GM18505 (cell line): ENCODE results near the gene SEC31B.

Source experiments
- ATAC-seq: cut with Tn5 transposase; IDR thresholded peaks from one replicate; pipeline ENCODE4 v1.9.1; 2021; ENCODE audit not compliant: unreplicated experiment
- POLR2A ChIP-seq: IDR thresholded peaks from 4 replicates; pipeline ENCODE4 v1.6.1; 2011; ENCODE audit warnings: borderline replicate concordance; ENCODE audit not compliant: insufficient read depth, insufficient read length; ENCODE audit errors: extremely low read depth

The SEC31B gene

DNA sequence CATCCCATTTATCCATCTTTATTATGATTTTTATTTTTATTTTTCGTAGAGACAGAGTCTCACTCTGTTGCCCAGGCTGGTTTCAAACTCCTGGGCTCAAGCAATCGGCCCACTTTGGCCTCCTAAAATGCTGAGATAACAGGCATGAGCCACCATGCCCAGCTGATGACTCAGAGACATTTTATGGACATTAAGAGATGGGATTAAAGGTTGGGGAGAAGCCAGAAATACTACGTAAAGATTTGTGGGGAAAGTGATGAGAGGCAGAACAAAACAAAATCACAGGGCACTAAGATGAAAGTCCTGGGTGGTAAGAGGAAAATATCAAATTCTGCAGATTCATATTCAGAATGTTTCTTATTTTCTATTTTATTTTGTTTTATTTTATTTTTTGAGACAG lies 49.3 kb downstream of the SEC31B start:
- ATAC-seq = no peak
- no peak for TF ChIP-seq POLR2A

DNA sequence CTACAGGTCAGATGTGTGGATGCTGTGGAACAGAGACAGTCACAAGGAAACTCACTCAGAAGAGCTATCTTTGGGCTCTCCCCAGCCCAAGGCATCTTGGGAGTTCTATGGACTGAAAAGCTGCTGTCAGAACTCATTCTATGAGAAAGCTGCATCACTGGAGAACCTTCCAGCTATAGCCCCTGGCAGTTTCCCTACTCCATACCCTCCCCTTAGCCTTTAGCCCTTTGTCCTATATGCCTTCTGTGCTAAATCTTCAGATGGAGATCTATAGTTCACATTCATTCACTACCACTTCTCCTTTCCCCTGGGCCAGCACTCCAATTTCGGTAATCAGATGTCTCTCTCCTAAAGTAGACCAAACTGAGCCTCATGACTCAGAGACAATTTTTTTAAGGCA lies 49.9 kb downstream of the SEC31B start:
- no peak for ATAC-seq
- TF ChIP-seq POLR2A = no peak

DNA sequence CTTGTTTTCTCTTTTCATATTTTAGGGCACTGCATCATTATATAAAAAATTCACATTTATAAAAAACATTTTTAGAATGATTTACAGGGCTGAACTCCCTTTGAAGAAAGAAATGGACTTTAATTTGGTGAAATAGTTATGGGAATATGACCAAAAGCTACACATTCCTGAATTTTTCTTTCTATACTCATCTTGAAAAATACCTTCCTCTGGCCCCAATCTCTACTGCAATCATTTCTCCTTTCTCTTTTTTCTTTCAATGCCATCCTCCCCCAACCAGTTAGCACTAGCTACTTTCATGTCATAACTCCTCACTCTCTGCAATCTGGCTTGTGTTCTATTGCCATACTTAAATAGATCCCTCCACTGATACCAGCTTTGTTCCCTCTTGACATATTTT lies 50.7 kb downstream of the SEC31B start:
- TF ChIP-seq POLR2A = no peak
- no peak for ATAC-seq

DNA sequence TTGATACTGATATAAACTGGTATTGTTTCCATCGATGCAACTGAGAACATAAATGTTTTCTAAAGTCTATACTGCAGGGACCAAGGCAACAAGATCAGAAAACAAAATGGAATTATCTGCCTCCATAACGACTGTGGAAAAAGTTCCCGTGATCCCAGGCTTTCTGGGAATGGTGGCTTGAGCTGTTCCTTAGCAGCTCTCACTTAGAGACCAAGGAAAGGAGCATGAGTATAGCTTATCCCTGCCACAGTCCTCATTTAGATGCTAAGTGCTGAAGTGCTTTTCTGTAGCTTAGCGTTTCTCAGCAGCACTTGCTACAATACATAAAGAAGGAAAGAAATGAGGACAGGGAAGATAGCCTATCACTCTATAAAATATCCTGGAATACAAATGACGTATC lies 51.3 kb downstream of the SEC31B start:
- TF ChIP-seq POLR2A = no peak
- no peak for ATAC-seq

DNA sequence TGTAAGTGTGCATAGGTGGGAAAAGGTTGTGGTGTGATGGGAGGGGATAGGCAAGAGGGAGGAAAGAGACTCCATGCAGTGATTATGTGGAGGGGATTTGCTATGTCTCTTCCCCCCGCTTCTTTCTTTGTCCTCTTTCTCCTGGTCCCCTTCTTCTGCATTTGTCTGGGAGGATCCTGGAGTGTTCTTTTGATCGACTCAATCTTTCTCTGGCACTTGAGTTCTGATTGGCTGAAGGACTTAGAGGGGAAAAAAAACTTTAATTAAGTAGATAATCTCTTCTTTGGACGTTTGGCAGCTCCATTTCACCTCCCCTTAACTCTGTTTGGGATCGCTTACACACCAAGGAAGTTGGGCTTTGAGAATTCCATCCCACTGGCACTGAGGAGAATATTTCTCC lies 57.0 kb downstream of the SEC31B start, which contains the start of gene WNT8B:
WNT8B (plus strand) TSS at position 301 of the 400 bp plus-strand sequence. CDS start 160 bp downstream, outside the sequence.
- ATAC-seq = no peak
- TF ChIP-seq POLR2A = no peak

DNA sequence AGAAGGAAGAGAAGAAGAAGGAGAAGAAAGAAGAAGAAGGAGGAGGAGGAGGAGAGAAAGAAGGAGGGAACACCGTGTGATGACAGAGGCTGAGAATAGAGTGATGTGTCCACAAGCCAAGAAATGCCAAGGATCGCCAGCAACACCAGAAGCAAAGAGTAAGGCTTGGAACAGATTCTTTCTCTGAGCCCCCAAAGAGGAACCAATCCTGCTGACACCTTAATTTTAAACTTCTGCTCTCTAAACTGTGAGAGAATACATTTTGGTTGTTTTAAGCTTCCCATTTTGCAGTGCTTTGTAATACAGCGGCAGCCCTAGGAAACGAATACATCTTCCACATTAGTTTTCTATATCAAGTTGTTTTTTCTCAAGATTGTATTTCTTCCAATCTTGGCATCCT lies 70.7 kb downstream of the SEC31B start:
- ATAC-seq = no peak
- no peak for TF ChIP-seq POLR2A

DNA sequence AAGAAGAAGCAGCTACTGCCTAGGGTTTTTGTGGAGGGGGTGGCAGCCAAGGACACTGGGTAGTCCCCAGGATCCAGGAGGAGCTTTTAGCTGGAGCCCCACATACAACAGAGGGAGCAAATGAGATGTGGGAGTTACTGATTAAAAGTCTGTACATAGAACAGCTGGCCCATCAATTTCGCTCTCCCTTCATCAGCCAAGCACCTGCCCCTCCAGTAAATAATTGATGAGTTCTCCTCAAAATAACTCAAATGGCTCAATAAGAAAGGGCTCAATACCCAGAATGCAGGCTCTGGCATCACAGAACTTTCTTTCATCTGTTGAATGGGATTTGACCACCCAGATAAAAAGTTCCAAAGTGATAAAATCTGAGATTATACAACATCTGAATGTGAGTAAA lies 72.0 kb downstream of the SEC31B start:
- no peak for TF ChIP-seq POLR2A
- ATAC-seq = no peak

DNA sequence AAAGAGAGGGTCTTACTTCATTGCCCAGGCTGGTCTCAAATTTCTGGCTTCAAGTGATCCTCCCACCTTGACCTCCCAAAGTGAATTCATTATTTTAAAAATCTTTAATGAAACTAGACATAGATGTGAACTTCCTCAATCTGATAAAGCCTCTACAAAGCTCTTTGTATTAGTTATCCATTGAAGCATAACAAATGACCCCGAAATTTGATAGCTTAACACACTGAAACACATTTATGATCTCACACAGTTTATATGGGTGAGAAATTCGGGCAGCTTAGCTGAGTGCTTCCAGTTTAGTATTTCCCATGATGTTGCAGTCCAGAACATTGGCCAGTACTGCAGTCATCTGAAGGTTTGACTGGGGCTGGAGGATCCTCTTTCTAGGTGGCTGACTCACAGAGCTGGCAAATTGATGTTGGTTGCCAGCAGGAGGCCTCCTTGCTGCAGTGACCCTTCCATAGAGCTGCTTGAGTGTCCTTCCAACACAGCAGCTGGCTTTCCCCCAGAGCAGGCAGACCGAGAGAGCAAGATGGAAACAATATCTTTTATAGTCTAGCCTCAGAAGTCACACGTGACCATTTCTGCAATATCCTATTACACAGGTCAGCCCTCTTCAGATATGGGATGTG lies 73.4 kb downstream of the SEC31B start:
- ATAC-seq = no peak
- TF ChIP-seq POLR2A = no peak

DNA sequence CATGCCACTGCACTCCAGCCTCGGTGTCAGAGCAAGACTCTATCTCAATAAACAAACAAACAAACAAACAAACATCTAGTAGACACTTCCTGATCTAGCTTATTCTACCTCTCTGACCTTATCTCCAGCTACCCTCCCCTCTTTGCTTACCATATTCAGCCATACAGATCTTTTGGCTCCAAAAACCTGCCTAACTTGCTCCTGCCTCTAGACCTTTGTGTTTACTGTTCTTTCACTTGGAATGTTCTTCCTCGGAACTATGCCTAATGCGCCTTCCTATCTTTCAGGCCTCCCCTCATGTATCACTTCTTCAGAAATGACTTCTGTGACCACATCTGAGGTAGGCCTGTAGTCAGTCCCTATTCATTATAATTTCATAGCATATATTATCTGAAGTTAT lies 77.1 kb downstream of the SEC31B start:
- ATAC-seq = no peak
- TF ChIP-seq POLR2A = no peak

DNA sequence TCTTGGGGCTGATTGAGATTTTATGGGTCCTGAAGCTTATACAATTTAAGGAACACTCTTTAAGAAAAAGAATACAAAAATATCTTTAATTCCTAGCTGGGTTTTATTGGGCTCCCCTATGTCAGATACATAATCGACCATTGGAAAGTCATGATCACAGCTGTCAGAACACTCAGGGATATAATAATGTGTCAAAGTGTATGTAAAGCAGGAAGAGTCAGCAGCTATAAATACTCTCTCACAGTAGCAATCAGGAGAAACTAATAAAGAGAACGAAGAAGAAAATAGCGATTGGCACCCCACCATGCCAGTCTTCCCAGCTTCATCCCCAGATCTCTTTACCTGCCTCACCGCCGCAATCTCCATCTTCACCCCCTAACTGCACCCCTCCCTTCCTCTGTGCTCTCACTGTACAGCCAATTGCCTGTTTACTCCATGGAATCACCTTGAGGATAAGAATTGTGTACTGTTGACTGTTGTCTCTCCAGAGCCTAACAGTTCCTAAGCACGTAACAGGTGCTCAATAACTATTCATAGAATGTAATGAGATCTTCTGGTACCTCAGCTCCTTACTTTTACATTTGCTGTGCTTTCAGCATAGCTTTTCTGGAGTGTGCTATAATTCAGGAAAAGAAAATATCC lies 80.9 kb downstream of the SEC31B start:
- no peak for ATAC-seq
- TF ChIP-seq POLR2A = no peak
